ENCODE measurements around the gene BOC. TPM values are rescaled to one million over a fixed set of nuclear protein-coding genes. Genes with fewer than 3 reads are reported as not detected.
A peak's percentile ranks its signal among the peaks of the same experiment; 100 is the strongest.

Gene BOC
- total RNA-seq, 4 donors from 2014 or later, result 3.7 to 7.4 (median 4.6) TPM

- no peak for TF ChIP-seq POLR2A (IDR thresholded peaks at IDR 0.05)
- TF ChIP-seq, protein P1, sequence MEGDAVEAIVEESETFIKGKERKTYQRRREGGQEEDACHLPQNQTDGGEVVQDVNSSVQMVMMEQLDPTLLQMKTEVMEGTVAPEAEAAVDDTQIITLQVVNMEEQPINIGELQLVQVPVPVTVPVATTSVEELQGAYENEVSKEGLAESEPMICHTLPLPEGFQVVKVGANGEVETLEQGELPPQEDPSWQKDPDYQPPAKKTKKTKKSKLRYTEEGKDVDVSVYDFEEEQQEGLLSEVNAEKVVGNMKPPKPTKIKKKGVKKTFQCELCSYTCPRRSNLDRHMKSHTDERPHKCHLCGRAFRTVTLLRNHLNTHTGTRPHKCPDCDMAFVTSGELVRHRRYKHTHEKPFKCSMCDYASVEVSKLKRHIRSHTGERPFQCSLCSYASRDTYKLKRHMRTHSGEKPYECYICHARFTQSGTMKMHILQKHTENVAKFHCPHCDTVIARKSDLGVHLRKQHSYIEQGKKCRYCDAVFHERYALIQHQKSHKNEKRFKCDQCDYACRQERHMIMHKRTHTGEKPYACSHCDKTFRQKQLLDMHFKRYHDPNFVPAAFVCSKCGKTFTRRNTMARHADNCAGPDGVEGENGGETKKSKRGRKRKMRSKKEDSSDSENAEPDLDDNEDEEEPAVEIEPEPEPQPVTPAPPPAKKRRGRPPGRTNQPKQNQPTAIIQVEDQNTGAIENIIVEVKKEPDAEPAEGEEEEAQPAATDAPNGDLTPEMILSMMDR (IDR thresholded peaks at IDR 0.05 in 4 of 5, conservative IDR thresholded peaks at IDR 0.05 in 1 of 5), result no peak
- Histone ChIP-seq H3K36me3 (no peaks in the 10 kb centered on the region), H3K4me3 (no peak overlapping the region), H3K27me3 (no peaks in the 10 kb centered on the region), H3K4me1 (peaks cover 8 to 30% of the 10 kb centered on the region in 2 donors), H3K27ac (peak overlapping the region in 2 of 4 donors; percentile 15 to 21), H3K9me3 (no peaks in the 10 kb centered on the region)
- ATAC-seq (no peak), DNase-seq (no peak)
- intact Hi-C loops (cut with DNase I; ENCODE audit: low total_unique reads) (no loop called here), in situ Hi-C loops (cut with MboI; ENCODE audit: low sequenced_read_pairs in 4 of 4) (no loop called here)
Measured at GRCh38 chr3:113258361-113258760, 47.0 kb downstream of the BOC start.

GRCh38 chr3:113259196-113259595 lies 47.8 kb downstream of the BOC start:
- DNase-seq, result no peak
- Histone ChIP-seq H3K36me3 (no peaks in the 10 kb centered on the region), H3K27me3 (no peaks in the 10 kb centered on the region), H3K27ac (peak overlapping the region in 1 of 4 donors; percentile 15), H3K4me3 (no peak overlapping the region), H3K9me3 (no peaks in the 10 kb centered on the region), H3K4me1 (peaks cover 14 to 30% of the 10 kb centered on the region in 2 donors)
- no peak for ATAC-seq
- in situ Hi-C loops (cut with MboI; ENCODE audit: low sequenced_read_pairs in 4 of 4), result no loop called here
- no peak for TF ChIP-seq POLR2A (IDR thresholded peaks at IDR 0.05)
- TF ChIP-seq, protein P1 (IDR thresholded peaks at IDR 0.05 in 4 of 5, conservative IDR thresholded peaks at IDR 0.05 in 1 of 5), result no peak
- intact Hi-C loops (cut with DNase I; ENCODE audit: low total_unique reads), result no loop called here

DNA sequence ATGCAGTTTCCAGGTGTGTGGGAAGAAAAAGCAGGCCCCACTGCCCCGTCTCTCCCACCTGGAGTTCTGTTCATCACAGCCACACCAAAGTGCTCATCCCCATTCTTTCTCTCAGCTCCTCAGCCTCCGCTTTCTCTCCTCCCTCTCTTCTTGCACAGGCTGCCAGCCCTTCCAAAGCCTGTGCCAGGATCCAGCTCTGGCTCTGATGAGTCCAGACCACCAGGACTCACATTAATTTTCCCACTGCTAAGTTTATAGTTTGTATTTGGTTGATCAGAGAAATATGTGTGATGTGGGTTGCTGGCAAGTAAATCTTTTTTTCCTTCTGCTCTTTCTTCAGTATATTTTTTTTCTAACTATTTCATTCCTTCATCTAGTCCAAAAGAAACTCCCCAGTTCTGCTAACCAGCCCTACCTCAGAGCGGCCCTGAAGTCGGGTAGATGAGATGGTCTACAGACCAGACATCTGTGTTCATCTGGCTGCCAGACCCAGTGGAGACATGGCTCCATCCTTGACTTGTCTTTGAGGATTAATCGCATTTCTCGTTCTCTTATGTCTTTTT lies 49.8 kb downstream of the BOC start:
- Histone ChIP-seq H3K4me1 (peaks cover 24 to 26% of the 10 kb centered on the region in 2 donors), H3K9me3 (no peaks in the 10 kb centered on the region), H3K27me3 (no peaks in the 10 kb centered on the region), H3K27ac (peak overlapping the region in 3 of 4 donors; percentile 49 to 73 (median 67)), H3K36me3 (no peaks in the 10 kb centered on the region), H3K4me3 (no peak overlapping the region)
- ATAC-seq, result peak in 1 of 2 donors; percentile 40
- intact Hi-C loops (cut with DNase I; ENCODE audit: low total_unique reads) (no loop called here), in situ Hi-C loops (cut with MboI; ENCODE audit: low sequenced_read_pairs in 4 of 4) (no loop called here)
- TF ChIP-seq, protein P1 (IDR thresholded peaks at IDR 0.05 in 4 of 5, conservative IDR thresholded peaks at IDR 0.05 in 1 of 5), result no peak
- no peak for TF ChIP-seq POLR2A (IDR thresholded peaks at IDR 0.05)
- peak in 1 of 2 donors; percentile 51 for DNase-seq

DNA sequence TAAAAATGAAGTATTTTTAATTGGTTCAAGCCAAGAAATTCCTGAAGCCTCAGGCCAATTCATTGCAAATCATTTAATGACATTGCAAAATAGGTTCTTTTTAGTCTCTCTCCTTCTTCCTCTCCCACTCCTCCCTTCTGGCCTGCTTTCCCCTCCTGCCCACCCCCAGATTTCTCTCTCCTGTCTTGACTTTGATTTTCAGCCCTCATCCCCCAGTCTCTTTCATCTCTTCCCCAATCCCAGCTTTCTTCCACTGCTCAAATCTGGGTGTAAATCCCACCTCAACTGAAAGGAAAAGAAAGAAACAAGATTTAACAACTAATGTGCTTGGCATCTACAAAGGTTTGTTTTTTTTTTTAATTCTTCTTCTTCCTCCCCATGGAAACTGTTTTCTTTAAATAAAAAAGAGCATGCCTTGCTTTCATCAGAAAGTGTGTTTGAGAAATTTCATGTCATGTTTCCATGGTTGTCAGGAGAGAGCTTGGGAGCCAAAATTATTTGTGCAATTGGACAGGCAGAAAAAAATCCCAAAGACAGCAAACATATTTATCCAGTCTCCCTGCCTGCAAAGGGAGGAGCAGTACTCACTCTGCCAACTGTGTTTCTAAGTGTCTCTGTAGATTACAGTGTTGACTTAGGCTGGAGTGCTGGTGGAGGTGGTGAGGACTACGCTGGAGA lies 50.4 kb downstream of the BOC start:
- Histone ChIP-seq H3K4me3 (no peak overlapping the region), H3K27me3 (no peaks in the 10 kb centered on the region), H3K9me3 (no peaks in the 10 kb centered on the region), H3K36me3 (no peaks in the 10 kb centered on the region), H3K27ac (peak overlapping the region; percentile 32 to 73 (median 58)), H3K4me1 (peaks cover 24 to 26% of the 10 kb centered on the region in 2 donors)
- in situ Hi-C loops (cut with MboI; ENCODE audit: low sequenced_read_pairs in 4 of 4), result no loop called here
- no peak for TF ChIP-seq POLR2A (IDR thresholded peaks at IDR 0.05)
- TF ChIP-seq, protein P1 (IDR thresholded peaks at IDR 0.05 in 4 of 5, conservative IDR thresholded peaks at IDR 0.05 in 1 of 5), result no peak
- DNase-seq (peak in 1 of 2 donors; percentile 33), ATAC-seq (peak; percentile 54 to 55)
- intact Hi-C loops (cut with DNase I; ENCODE audit: low total_unique reads), result no loop called here
